C1 segment of cervical spinal cord (tissue), 14 donors: ENCODE measurements around the gene ACTG2.
"Not testable (repeated sequence)": the region's sequence is repeated elsewhere in the genome, so short reads cannot be mapped to it uniquely, and the experiment has no call there.

Experiments used
- DNase-seq, 14 donors: peaks; one replicate each; lab custom pipeline; 2025; lab: John Stamatoyannopoulos, UW

Gene ACTG2

DNA sequence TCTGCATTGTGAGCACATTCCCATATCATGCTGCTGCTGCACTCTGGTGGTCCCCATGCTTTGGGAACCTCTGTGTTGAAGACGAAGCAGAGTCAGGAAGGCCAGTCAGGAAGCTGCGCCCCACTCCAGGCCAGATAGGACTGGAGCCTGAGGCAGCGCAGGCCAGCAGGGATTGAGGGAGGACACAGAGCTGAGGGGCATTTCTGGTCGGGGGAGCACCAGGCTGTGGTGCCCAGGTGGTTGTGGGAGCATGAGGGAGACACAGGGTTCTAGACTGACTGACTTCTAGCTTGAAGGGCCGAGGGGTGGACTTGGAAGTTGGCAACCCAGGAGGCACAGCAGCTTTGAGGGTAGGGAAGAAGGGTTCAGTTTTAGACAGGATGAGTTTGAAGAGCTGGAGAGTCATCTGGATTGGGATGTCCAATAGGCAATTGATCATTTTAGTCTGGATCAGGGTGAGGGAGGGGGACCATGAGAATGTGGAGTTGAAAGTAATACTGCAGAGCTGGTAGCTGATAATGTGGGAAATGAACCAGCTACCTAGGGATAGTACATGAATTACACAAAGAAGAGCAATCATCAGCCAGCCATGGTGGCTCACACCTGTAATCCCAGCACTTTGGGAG lies 1.4 kb upstream of the ACTG2 start:
- no peak for DNase-seq

DNA sequence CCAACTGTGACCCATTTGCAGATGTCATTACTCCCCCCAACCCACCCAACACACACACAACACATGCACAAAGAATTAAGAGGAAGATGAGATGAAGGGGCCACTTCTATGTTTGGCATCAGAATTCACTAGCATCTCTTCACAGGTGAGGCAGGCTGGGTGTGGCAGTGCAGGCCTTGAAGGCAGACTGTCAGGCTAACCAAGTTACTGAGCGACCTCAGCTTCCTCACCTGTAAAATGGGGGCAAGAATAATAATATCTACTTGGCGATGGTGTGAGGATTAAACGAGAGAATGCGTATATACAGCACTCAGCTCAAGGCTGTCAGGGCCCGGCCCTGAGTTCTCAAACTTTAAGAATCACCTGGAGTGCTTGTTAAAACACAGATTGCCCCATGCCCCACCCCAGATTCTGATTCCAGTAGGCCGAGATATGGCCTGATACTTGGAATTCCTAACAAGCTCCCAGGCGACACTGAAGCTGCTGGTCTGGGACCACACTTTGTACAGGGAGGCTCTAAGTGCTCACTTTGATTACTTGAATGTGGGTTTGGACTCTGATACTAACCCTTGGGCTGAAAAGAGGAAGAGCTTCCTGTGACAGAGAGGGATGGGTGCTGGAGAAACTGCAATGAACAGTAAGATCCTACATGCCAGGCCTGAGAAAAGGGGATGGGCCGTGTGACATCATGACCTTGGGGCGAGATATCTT lies 1.1 kb downstream of the ACTG2 start:
- no peak for DNase-seq

DNA sequence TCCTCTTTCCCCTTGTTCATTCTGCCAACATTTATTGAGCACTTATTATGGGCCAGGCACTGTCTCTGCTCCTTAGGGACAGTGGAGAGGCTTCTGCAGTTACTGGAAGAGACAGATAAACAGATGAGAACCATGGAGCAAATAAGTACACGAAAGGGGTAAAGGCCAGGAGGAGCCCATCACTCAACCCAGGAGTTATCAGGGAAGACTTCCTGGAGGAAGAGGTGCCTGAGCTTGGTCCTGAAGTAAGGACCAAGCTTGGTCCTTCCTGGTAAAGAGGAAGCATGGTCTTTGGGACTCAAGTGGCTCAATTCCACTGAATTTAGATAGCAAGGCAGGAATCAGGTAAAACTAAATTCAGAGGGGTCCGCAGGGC lies 1.7 kb downstream of the ACTG2 start:
- DNase-seq, result no peak

DNA sequence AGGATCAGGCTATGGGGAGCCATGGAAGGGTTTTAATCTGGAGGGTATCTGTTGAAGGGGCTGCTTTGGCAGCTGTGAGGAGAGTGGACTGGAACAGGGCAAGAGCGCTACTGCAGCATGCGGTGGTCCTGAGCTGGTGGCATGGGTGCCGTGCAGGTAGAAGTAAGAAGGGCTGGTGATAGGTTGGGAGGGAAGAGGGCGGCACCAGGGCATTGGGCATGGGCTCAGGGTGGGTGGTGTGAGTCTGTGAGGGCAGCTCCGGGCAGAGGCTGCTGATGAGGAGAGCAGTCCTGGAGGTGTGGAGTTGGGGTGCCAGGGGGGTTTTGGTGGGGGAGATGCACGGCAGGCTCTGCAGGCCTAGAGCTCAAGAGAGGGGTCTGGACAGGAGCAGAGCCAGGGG lies 2.1 kb downstream of the ACTG2 start:
- DNase-seq, result no peak

DNA sequence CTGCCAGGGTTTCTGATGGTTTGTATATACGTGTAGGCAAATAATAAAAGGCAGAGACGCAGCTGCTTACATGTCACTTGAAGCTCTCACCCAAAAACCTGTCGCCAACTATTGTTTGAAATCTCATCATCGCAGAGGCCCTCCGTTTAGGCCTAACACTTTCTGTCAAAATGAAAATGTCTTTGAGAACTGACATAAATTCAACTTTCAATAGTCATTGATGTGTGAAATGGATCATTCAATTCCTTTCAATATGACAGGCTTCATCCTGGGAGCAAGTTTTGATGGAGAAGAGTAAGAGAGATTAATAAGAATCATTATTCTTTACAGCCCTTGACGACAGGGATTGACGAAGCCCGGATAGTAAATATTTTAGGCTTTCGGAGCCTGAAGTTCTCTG lies 2.7 kb downstream of the ACTG2 start:
- no peak for DNase-seq

DNA sequence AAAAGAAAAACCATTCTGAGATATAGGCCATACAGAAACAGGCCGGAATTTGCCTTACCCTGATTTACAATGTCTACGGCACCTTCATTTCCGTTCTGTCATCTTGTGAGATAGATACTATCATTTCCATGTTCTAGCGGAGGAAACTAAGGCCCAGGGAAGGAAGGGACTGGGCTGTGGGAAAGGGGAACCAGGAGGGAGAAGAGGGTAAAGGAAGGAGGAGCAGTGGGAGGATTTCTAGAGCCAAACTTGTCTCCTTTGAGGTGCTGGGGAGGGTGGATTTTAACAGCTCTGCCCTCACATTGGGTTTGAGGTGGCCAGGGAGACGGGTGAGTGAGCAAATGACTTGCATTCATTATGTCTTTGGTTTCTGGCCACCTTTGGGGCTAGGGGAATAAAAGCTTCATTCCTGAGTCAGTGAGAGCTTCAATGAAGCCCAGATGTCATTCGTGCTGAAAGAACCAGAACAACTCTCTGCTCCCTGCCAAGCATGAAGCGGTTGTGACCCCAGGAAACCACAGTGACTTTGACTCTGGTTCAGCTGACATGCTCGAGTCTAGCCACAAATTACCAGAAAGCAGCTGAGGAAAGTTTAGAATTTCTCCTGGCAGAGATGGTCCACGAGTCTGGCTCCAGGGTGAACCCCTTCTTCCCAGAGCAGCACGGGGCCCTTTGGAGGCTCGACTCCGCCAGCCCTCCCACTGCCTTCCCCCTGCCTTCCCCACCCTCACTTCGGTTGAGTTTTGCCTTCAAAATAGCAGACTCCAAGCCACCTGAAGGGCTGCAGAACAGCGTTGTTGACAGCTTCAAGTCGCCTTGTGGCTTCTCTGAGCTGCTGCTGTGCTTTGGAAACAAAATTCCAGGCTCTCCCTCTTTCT lies 3.8 kb downstream of the ACTG2 start:
- peak in 6 of 14 donors; percentile 15 to 53 (median 18) for DNase-seq

DNA sequence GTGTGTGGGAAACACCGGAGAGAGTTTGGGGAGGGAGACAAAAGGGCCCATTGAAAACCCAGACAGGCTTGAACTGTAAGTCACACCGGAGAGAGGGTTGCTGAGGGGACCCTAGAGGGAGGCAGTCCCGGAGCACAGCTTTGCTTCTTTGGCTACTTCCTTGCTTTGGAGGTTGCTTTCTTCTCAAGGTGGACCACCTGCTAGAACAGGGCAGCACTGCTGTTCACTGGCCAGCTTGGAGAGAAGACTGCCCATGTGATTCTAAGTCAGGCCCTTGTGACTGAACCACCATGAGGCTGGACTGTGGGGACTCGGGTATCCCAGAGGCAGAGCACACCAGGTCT lies 4.4 kb downstream of the ACTG2 start:
- DNase-seq, result no peak

DNA sequence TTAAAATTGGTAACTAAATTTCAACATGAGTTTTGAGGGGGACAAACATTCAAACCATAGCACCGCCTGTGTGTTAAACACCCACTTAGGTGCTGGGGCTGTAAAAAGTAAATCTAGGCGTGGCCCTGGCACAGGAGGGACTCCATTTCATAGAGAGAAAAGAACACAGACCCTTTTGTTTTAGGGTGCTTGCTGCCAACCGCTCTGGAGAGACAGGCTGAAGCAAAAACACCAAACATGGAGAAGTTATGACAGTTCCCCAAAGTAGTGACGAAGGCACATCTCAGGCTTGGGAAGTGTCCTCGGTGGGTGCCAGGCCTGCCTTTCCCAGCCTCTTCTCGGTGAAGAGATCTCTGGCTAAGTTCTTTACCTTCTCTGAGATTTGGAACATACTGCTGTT lies 5.1 kb downstream of the ACTG2 start:
- no peak for DNase-seq

DNA sequence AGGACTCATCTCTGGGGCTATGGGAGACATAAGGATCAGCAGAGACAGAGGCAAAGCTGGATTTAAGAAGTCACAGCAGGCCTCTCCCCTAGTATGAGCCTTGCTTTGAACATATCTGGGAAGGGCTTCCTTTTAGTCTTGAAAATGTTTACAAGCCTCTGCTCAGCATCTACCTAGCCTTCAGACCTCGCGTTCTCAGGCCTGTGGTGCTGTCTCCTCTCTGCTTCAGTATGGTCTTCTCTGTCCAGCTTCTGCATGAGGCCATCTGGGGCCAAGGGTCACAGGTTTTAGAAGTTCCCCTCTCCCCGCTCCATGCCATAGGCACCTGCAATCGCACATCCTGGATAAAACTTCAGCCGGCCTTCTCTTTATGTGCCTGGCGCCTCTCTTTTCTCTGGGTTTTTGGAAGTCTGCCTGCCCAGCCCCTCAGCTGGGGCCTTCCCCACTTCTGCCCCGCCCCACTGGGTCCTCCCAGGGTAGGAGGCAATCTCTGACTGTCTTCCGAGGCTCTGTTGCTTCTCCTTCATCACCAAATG lies 7.1 kb downstream of the ACTG2 start:
- DNase-seq, result no peak

DNA sequence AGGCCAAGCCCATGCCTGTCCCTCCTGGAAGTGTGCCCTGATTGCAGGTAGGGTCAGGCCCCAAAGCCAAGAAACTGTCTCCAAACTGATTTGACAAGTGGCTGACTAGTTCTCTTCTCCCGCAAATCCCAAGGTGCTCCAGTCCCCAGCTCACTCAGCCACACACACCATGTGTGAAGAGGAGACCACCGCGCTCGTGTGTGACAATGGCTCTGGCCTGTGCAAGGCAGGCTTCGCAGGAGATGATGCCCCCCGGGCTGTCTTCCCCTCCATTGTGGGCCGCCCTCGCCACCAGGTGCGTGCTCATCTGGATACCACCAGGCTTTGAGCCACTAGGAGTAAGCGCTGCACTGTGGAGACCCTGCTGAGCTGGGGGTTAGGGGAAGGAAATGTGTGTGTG lies 8.3 kb downstream of the ACTG2 start:
- DNase-seq, result no peak

DNA sequence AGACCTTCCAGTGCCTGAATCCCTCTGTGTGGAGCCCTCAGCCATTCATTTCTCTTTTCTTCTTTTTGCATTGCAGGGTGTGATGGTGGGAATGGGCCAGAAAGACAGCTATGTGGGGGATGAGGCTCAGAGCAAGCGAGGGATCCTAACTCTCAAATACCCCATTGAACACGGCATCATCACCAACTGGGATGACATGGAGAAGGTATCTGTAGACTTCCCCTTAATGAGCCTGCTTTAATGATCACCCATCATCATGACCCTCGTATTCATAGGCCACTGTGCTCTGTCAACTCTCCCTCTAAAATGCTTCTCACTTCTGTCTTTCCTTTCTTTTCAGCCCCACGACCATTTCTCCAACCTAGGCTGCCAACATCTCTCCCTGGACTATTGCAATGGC lies 9.5 kb downstream of the ACTG2 start:
- no peak for DNase-seq

DNA sequence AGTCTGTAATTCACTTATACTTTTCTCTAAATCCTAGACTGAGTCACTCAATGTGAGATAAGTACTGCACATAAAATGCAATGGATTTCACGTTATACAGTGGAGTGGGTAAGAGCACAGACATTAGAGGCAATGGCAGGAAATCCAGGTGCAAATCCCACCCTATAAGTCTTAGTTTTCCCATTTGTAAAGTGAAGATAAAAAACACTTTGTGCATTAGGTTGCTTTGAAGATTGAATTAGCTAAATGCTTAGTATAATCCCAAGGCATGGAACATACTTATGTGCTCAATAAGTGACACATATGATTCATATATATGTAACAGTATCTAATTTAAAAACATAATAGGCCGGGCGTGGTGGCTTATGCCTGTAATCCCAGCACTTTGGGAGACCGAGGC lies 10.5 kb downstream of the ACTG2 start:
- no peak for DNase-seq

DNA sequence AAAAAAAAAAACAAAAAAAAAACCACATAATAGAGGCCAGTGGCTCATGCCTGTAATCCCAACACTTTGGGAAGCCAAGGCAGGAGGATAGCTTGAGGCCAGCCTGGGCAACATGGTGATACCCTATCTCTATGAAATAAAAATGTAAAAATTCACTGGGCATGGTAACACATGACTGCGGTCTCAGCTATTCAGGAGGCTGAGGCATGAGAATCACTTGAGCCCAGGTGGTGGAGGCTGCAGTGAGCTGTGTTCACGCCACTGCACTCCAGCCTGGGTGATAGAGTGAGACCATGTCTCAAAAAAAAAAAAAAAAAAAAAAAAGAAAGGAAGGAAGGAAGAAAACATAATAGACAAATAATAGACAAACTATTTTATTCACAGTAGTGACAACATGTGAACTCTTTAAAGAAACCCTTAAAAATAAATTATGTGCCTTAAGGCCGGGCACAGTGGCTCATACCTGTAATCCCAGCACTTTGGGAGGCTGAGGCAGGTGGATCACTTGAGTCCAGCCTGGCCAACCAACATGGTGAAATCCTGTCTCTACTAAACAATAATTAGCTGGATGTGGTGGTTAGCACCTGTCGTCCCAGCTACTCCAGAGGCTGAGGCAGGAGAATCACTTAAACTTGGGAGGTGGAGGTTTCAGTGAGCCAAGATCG lies 11.3 kb downstream of the ACTG2 start:
- DNase-seq, result not testable (repeated sequence)

DNA sequence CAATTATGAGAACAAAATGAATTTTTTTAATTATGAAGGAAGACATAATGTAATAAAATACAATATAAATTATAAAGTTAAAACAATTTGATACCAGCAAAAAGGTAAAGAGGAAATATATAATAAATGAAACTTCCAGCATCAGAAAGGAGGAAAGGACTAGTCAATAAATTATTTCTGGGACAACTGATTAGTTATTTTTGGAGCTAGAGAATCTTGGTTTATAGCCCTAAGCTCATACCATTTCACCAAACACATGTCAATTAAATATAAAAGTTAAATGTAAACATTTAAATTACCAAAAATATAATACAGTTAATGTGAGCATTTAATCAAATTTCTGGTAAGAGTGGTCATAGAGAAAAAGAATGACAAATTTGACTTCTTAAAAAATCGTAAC lies 12.1 kb downstream of the ACTG2 start:
- DNase-seq, result no peak

DNA sequence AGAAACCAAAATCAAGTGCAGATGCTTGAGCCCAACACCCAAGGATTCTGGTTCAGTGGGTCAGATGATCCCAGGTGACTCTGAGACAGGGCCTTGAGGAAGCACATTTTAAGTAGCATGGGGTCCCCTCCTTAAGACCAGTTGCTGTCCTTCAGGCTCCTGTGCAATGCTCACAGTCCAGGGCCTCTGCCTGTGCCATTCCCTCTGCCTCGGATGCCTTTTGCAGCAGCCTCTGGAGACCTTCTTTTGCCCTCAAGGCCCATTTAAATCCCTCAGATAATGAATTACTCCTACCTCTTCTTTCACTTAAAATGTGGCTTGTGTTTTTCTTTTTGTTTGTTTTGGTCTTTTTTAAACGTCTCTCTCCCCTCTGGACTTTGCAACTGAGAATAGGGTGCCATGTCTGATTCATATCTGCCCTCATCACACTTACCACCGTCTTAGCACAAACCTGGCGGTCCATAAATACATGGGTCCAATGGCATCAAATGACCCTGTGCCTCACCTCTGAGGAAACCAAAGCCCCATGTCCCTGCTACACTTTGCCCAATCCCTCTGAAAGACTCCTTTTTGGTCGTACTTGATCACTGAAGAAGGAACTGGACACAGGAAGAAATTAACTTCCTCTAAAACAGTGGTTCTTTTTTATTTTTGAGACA lies 14.2 kb downstream of the ACTG2 start:
- DNase-seq, result no peak

DNA sequence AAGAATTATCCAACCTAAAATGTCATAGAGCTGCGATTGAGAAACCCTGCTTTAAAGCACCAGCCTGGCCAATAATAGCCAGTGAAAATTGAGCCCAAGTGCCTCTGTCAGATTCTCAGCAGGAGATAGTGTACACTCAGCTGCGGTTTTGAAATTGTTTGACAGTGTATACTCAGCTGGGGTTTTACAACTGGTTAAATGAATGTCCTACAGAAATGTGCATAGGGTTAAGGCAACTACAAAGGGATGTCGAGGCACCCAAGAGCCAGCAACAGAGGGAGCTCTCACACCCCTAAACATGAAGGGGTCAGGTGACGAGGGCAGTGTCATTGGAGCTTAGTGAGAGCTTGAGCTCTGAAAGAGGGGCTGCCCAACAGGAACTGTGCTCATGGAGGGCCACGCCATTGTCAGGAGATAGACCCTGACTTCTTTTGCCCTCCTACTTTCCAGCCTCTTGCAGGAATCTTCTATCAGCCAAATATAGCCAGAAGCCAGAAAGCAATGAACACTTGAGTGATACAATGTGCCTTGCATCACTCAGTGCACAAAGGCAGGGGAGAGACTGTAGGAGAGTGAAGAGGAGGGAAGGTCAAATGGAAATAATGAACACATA lies 15.1 kb downstream of the ACTG2 start:
- DNase-seq, result no peak

DNA sequence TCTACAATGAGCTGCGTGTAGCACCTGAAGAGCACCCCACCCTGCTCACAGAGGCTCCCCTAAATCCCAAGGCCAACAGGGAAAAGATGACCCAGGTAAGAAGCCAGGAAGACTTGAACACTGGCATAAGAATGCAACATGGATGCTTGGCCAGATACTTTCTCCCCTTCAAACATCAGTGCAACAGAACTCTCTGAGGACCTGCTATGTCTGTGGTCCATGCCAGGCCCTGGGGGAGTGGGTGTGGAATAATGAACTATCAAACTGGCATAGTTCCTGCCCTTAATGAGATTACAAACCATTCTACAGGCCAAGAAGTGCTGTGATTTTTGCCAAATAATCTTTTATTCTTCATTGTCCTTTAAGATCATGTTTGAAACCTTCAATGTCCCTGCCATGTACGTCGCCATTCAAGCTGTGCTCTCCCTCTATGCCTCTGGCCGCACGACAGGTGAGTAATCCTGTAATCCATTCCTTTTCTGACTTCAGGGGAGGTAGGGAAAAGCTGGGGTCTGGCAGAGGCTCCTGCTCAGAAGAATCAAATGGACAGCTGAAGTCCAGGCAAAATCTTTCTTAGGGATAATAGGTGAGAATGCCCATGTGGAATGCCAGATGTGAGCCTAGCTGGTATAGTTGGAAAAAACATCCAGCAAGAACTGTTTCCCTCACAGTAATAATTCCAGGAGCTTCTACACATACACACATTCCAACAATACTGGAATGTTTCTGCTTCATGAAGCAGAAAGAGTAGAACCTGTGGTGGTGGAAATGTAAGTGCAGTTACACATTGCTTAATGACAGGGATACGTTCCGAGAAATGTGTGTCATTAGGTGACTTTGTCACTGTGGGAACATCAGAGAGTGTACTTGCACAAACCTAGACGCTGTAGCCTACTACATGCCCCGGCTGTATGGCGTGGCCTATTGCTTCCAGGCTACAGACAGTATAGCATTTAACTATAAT lies 16.2 kb downstream of the ACTG2 start:
- DNase-seq, result no peak

DNA sequence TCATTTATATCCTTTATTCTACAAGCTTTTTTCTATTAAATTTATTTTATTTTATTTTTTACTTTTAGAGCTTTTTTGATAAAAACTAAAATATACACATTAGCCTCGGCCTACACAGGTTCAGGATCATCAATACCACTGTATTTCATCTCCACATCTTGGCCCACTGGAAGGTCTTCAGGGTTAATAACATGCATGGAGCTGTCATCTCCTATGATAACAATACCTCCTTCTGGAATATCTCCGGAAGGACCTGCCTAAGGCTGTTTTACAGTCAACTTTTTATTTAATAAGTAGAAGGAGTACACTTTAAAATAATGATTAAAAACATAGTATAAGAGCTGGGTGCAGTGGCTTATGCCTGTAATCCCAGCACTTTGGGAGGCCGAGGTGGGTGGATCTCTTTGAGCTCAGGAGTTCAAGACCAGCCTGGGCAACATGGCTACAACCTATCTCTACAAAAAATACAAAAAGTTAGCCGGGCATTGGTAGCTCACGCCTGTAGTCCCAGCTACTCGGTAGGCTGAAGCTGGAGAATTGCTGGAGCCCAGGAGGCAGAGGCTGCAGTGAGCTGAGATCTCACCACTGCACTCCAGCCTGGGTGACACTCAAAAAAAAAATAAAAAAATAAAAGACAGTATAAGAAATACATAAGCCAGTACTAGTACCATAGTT lies 18.2 kb downstream of the ACTG2 start:
- DNase-seq, result no peak

DNA sequence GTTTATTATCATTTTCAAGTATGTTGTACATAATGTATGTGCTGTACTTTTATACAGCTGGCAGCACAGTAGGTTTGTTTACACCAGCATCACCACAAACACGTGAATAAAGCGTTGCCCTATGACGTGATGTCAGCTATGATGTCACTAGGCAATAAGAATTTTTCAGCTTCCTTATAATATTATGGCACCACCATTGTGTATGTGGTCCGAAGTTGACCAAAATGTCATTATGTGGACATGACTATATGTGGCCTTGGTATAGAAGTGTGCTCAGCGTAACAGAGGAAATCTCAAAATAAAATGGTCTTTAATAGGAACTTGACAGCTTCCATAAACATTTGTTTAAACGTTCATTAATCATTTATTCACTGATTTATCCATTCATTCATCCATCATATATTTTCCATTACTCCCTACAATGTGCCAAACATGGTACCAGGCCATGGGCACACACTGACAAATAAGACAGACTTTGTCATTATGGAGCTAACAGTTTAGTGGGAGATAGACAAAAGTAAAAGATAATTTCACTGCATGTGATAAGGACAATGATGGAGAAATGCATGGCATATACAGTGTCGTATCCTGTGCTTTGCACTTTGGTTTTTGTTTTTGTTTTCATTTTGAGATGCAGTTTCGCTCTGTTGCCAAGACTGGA lies 18.9 kb downstream of the ACTG2 start:
- DNase-seq, result no peak
